Panc1 (cell line): ENCODE measurements around the gene YTHDC2.

Experiments used
- CTCF ChIP-seq: fragments of 450-650 bp; IDR thresholded peaks from 2 replicates; pipeline ENCODE4 v1.5.1; 2017; ENCODE audit warnings: mild to moderate bottlenecking
- REST ChIP-seq, 2 experiments: IDR thresholded peaks; 2 replicates each; pipeline ENCODE4 v1.6.1; 2011 to 2012; ENCODE audit warnings: low read depth in 2 of 2, control low read depth in 1 of 2, low read length in 1 of 2, mild to moderate bottlenecking in 1 of 2, moderate library complexity in 1 of 2; ENCODE audit not compliant: insufficient read depth in 1 of 2
- TCF7L2 ChIP-seq: IDR thresholded peaks from 2 replicates; pipeline ENCODE4 v1.6.1; 2011; ENCODE audit warnings: mild to moderate bottlenecking, low read depth, low read length, inconsistent platforms

- TF ChIP-seq REST (IDR thresholded peaks at IDR 0.05; ENCODE audit: insufficient read depth in 1 of 2, low read depth in 2 of 2, low read length in 1 of 2) (no peak), CTCF (no peak), TCF7L2 (no peak)
Measured at GRCh38 chr5:113600255-113600905, 86.9 kb downstream of the YTHDC2 start.
